Measurements from ENCODE around the gene HPCA.

Gene HPCA

DNA sequence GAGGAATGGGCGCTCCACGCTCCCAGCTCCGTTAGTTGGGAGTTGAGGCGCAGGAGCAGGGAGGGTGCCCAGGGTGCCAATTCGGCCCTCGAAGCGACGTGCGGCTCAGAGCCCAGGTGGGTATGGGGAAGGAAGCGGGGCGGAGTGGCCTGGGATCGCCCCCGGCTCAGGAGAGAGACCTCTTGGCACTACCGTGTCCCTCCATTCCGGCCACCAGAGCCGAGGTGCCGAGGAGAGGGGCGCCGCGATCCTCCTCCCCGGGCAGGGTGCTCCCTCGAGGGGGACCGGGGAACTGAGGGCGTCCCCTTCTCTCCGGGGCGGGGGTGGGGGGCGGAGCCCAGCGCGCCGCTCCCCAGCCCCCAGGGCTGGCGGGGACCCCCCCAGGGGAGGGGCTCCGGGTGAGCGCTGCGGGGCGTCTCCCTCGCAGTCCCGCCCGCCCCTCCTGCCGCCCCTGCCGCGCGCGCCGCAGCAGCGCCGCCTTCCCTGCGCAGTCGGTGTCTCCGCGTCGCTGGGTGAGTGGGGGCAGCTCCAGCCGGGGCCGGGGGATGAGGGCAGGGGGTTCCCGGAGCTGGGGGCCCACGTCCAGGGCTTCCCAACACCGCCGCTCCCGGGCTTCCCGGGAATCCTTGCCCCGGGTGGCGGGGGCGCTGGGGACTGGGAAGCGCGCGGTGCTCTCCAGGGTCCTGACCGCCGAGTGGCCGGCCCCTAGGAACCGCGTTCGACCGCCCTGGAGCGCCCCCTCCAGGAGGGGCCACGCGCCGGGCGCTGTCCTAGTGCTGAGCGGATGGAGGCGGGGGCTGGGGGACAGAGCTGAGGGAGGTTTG is at the start of gene HPCA:
HPCA (plus strand) TSS at position 488 of the 824 bp plus-strand sequence. CDS start 2,408 bp downstream, outside the sequence.
- DNase-seq (ENCODE audit: low read depth in 2 of 2), result no peak

DNA sequence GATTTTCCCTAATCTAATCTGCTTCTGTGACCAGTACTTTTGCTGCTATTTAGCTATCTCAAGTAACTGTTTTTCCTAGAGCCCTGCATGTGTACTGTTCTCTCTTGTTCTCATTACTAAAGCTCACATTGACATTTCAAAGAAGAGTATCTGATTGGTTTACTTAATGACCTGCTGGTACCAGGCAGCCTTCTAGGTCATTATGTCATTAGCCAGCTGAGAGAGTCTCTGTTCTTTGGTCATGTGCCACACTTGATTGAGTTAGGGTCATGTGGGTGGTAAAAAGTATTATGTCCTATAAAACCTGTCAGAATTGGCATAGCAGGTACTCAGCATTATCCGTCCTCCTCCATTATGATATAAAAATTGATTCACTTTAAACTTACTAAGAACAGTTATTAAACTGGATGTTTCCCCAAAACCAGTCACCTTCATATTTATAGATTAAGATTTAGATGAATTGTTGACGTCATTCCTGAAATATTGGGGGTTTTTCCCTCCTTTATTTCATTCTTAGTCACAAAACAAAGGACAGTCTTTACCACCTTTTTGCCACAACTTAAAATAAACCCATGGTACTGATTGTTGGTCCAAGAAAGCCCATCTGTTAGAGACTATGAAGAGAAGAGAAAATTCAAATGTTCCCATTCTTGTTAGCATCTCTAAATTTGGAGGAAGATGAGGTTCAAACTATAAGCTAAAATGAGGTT is 37.8 kb upstream of the HPCA start:
- DNase-seq (ENCODE audit: low read depth in 2 of 2), result no peak

DNA sequence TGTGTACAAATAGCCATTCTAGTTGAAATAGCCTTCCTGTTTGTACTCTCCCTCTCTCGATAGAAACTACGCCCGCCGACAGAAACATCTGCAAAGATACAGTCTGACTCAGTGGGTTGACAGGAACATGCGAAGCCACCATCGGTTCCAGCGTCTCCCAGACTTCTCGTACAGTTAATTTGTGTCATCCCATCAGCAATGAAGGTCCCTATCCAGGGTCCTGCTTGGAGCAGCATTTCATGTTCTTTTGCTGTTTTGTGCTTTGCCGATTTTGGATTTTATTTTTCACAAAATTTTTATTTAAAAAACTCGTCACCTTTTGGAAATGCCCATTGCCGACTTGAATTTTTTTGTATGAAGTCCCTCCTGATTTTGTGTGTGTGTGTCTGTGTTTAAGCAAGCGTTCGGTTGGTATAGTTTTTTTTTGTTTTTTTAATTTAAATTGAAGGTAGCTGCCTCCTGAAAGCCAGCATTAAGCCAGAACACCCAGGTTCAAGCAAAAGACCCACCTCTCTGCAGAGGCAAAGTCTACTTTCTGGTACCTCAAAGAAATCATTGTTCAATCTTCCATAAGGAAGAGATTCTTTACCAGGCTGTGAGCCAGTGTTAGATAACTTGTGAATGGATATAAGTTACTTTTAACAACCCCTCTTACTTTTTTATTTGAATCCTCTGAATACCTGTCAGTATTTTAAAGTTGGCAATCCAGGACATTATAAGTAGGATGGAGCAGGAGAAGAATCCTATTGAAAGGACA is 30.3 kb upstream of the HPCA start:
- DNase-seq (ENCODE audit: low read depth in 2 of 2), result no peak

DNA sequence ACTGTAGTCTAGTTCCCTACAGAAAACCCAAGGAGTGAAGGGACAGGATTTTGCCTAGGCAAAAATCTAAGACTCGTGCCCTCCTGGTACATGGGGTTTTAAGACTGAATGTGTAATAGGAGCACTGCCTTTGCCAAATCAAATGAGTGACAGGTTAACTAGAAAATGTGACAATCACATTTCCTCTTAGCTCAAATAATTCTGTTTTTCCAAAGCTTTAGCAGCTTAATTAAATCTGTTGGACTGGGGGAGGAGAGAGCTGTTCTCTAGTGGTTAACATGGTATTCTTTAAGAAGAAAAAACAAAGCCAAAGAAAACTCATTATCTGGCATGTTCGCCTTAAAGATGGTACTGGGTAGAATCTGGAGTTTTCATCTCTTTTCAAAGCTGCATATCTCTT is 28.2 kb upstream of the HPCA start:
- DNase-seq (ENCODE audit: low read depth in 2 of 2), result no peak

DNA sequence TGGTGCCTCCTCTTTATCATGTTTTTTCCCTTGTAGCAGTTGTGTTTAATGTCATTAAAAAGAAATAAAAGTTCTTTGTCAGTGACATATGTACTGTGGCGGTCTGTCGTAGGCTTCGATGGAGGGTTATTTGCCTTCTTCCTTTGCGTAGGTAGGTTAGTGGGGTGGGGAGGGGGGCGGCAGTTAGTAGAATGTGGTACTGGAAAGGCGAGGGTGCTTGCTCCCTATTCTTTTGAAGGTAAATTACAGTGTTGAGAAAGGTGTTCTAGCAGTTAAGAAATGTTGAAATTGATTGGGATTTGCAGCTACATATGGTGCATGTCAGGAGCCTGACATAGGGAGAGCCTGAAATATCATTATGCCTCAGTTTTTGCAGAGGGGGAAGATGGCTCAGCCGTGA is 27.5 kb upstream of the HPCA start:
- DNase-seq (ENCODE audit: low read depth in 2 of 2), result no peak

DNA sequence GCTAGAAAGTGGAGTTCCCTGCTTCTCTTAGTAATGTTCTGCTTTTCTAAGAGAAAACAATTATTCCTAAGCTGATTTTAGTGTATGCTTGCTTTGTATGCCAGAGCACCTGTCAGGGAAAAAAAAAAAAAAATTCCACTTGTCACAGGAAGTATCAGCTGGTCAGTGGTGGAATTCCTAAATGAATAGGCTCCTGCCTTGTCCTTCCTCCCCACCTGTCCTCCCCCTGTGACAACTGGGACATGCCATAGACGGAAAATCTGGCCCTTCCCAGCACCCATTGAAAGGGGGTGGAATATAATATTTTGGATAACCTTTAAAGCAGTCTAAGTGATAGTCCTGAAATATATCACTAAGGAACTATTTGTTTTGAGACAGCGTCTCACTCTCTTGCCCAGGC is 26.4 kb upstream of the HPCA start:
- DNase-seq (ENCODE audit: low read depth in 2 of 2), result no peak

DNA sequence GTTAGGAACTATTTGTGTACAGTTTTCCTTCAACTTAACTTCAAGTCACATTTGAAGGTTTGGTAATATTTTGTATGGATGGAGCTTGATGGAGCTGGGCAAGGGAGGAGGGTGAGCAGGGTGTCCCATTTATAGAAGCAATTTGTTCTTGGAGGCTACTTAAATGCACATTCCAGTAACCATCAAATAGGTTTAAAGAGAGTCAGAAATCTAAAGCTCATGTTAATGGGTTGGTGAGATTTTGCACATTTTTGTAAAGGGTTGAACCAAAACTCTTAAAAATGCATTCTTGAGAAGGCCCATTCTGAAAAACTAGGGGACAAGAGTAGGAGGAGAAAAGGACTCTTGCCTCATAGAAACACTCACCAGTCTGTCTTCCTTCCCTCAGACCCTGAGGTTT is 25.7 kb upstream of the HPCA start:
- DNase-seq (ENCODE audit: low read depth in 2 of 2), result no peak

DNA sequence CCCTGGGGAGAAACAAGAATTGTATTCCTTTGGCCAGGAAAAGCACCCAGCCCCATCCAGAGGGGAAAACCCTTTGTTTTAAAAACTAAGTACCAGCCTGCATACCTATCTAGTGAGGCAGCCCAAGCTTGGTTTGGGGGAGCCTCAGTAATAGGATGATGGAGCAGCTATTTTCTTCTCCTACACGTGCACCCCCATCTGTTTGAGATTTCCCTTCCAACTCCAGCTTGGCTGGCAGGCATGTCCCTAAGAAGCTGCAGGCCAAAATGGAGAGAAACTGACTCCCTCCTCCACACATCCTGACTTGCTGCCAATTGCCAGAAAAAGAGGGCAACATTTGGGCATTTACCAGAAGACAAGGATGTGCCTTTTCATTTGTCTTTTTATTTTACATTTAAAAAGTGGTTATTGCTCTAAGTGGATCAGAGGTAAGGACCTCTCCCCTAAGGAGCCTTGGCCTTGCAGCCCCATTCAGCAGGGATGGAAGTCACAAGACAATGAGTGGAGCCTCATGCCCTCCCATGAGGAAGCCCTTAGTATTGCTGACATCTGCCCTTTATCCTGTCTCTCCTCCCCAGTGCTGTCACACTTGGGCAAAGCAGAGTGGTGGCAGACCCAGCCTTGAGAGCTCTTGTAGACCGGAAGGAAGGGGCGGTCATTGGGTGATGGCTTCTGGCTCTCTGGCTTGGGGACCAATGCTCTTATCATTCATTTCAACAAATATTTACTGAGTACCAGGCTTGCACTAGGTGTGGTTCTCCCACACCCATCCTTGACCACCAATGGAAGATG is 24.2 kb upstream of the HPCA start:
- no peak for DNase-seq (ENCODE audit: low read depth in 2 of 2)

DNA sequence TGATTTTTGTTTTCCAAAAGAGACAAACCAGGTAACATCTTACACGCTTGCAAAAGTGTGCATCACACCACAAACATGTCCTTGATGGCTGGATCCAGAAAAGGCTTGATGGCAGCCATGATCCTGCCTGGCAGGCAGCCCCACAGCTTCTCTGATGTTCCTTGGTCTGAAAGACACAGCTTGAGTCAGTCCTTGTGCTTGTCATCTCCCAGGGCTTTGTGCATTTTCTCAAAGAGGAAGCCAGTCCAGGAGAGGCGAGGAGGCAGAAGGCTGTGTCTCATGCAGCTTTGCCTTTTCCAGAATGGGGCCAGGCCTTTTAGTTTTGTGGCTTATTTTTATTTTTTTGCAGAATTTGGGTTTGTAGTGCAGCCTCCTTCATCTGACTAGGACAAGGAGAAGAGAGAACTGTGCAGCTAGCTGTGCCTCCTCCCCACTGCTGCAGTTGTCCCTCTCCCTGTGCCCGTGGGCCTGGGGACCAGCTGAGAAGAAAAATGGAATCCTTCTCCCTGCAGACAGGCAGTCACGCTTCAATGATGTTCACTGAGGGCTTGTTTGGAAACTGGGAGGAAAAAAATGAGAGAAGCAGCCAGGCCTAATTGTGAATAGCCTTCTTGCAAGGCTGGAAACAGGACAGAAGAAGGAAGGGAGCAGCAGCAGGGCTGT is 22.9 kb upstream of the HPCA start:
- no peak for DNase-seq (ENCODE audit: low read depth in 2 of 2)

DNA sequence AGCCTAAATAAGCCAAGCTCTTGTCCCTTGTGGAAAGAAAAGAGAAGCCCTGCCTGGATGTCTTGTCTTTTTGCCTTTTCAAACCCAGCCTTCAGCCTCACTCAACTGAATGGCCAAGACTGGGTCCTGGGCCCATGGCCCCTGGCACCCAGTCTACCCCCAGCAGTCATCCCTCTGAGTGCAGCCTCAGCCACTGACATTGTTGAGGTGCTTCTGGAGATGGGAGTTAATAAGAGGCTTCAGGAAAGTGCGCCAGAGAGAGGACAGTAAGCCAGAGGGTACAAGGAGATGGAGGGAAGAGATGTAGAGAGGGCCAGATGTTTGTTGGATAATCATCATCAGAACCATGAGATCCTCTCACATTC is 22.4 kb upstream of the HPCA start:
- DNase-seq (ENCODE audit: low read depth in 2 of 2), result no peak

DNA sequence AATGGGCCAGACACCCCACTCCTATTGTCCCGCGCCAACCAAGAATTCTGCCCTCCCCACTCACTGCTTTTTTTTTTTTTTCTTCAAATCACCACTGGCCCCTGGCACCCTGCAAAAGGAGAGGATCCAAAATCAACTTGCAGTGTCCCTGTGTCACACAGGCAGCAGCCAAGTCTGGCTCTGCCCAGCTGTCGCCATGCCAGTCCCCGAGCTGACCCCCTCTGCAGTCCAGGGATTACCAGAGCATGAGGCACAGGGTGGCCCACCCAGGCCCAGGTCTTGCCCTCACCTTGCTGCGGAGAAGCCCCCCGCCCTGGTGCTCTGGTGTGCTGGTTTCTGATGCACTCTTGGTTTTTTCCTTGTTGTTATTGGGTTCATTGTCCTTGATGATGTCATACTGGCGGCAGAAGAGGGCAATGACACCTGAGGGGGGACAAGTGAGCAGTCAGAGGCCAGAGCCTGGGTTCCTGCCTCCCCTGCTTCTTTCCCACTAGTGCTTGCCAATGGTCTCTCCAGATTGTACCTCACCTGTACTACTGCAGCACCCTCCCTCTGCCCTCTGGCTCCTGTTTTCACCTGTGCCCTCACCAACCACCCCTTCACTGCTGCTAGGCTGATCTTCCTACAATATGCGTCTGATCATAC is 21.8 kb upstream of the HPCA start:
- DNase-seq (ENCODE audit: low read depth in 2 of 2), result no peak

DNA sequence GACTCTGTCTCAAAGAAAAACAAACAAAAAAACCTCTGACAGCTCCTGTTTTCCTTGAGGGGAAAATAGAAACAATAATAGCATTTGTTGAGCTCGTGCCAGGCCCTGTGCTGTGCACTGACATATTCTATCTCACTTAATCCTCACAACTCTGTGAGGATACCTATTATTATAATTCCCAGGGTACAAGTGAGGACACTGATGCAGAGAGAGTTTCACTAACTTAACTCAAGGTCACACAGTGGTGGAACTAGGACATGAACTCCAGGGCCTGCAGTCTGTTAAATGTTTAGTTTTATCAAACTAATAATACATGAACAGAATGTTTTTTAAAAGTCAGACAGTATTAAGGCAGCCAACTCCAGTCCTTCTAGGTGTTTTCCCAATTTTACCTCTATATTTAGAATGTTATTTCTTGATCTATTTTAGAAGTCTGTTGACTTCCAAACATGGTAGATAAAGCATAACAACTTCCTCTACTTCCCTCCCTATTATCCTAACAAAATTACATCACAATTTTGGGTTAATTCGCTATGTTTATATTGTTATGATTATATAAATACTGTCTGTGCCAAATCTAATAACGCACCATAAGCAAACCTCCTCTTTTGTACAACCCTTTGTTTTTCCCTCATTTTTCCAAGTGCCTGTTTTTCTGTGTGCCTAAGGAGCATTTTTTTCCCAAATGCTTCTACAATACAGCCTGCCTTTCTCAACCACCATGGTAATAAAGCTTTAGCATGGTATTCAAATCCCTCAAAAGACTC is 20.5 kb upstream of the HPCA start:
- no peak for DNase-seq (ENCODE audit: low read depth in 2 of 2)

DNA sequence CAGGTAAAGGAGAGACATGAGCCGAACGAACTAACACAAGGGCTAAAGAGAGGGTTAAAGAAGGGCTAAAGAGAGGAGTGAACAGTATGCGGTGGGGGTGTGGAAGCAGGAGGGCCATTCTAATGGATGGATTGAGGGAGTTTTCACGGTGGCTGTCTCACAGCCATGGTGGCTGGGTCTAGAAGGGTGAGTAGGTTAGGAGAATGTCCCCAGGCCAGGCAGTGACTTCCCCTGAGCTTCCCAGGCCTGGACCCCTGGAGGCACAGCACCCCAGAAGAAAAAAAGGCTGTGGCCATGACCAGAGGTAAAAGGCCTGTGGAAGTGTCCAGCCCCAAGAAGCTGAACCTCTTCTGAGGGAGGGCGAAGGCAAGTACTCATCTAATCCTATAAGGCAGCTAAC is 19.1 kb upstream of the HPCA start:
- no peak for DNase-seq (ENCODE audit: low read depth in 2 of 2)

DNA sequence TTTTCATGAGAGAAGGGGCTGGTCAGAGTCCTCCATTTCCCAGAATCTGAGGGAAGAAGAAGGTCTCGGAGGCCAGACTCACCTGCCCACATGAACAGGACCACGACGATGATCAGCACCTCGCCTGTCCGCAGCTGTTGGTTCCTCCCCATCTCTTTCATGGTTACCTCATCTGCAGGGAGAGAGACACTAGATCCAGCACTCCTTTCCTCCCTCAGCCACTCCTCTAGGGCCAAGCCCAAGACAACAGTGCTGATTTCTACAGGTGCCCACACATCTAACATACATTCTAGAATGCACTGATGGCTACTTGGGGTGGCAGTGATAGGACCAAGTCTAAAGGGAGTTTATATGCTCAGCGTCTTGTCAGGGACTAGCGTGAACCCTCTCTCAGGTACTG is 18.6 kb upstream of the HPCA start:
- no peak for DNase-seq (ENCODE audit: low read depth in 2 of 2)

DNA sequence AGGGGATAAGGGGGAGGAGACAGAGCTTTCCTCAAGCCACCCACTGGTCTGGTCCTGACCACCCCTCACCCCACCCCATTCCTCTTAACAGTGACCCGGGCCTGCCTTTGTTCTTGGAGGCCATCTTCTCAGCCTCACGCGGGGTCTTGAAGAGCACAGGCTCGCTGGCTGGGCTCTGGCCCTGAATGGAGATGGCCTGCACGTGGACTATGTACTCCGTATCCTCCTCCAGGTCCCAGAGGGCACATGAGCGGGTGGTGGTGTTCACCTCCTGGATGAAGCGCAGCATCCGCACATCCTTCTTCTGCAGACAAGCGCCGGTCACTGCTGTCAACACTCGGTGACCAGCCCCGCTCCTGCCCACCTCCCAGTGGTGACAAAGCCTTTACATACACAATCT is 18.2 kb upstream of the HPCA start:
- no peak for DNase-seq (ENCODE audit: low read depth in 2 of 2)

DNA sequence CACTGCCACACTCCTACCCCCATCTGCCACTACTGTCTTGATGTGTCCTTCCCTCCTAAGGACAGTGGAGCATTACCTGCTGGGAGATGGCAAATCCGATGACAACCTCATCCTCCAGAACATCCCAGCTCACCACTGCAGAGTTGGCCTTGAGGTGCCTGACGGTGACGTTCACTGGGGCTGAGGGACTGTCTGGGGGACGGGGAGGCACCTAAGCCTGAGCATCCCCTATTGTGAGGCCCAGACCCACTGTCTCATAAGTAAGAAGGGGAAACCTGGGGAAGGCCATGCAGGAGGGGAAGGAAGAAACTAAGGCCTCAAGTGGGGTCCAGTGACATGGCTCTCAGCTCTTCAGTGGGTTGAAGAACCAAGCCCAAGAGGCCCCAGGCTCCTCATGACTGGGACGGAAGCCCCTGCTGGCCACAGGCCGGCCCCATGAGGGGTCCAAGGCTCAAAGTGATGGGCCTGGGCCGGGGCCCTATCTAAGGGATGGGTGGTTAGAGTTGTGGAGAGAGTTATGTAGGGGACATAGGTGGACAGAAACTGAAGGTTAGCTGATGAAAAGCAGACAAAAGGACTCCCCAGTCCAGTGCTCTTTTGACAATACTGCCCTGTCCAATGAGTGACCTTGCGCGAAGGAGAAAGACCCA is 17.4 kb upstream of the HPCA start:
- DNase-seq (ENCODE audit: low read depth in 2 of 2), result no peak

DNA sequence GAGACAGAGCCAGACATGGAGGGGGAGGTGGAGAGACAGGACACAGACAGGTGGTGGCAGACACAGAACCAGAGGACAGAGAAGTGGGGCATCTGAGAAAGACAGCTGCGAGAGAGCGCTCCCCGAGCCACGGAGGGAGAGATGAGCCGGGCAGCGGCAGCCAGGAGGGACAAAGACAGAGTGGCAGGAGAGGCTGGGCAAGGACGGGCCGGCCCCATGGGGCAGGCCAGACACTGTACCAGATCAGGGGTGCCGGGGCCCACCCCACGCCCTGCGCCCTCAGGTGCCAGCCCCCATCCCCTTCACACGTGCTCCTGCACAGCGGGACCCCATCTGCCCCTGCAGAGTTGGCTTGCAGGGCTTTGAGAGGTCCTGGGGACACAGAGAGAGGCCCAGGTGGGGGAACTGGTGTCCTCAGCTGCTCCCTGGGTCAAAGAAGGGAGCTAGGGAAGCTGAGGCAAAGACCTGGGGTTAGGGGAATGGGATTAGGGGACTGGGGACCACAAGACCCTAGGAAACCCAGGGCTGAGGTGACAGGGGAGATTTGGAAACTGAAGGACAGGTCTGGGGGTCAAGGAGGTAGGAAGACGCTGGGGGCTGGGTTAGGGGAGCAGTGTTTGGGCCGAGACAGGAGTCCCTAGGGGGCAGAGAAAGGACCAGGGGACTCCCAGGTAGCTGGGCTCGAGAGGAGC is 16.2 kb upstream of the HPCA start:
- DNase-seq (ENCODE audit: low read depth in 2 of 2), result no peak

DNA sequence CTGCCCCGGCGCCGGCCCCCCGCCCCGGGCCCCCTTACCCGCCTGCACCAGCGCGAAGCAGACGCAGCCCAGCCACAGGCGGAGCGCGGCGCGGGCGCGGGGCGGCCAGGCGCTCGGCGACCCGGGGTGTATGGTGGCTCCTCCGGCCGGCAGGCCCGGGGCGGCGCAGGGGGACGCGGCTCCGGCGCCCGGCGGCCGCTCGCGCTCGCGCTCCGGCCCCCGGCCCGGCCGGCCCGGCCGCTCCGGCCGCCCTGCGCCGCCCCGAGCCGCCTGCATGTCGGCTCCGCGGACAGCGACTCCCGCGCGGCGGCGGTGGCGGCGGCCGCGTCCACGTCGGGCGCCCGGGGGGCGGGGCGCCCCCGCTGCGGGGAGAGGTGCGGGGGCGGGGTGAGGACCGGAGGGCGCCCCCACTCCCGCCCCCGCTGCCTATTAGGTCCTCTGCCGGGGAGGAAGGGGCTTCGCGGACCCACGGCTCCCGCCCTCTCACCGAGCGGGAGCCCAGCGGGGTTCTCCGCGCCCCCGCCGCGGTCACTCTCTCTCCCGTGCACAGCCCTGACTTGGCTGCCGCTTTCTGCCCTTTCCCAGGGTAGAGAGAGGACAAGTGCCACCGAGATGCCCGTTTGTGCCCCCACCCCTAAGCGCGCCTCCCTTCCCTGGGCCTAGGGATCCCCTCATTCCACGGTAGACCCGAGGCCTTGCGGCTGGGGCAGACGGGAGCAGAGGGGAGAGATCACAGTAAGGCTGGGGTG is 15.5 kb upstream of the HPCA start, which contains the start of gene FNDC5:
FNDC5 (minus strand) TSS at position 298 of the 749 bp plus-strand sequence.
- DNase-seq (ENCODE audit: low read depth in 2 of 2), result no peak
